Left lobe of liver (tissue), 2 donors: Measurements from ENCODE around the gene DEDD2. TPM values are rescaled to one million over a fixed set of nuclear protein-coding genes. Genes with fewer than 3 reads are reported as not detected.

Source experiments
- ATAC-seq: fragments of 200-7000 bp; cut with Tn5 transposase; one replicate; pipeline ENCODE4 v1.9.1; 2020; ENCODE audit warnings: mild to moderate bottlenecking, moderate library complexity
- DNase-seq: peaks from one replicate; pipeline ENCODE4 v3.0.0-alpha.2; 2020; ENCODE audit warnings: low spot score
- total RNA-seq: library from RNA; stranded (reverse); gene quantifications from one replicate; pipeline ENCODE4 v1.2.1, GENCODE V29; 2021
- donor health status: DM: no; HTN: no; CAD: no; lungs with moderate emphysema.
- donor health status: DM: no; HTN: yes; CAD: no.

The DEDD2 gene
- total RNA-seq, 1 donor from 2014 or later = 15.0 TPM

DNA sequence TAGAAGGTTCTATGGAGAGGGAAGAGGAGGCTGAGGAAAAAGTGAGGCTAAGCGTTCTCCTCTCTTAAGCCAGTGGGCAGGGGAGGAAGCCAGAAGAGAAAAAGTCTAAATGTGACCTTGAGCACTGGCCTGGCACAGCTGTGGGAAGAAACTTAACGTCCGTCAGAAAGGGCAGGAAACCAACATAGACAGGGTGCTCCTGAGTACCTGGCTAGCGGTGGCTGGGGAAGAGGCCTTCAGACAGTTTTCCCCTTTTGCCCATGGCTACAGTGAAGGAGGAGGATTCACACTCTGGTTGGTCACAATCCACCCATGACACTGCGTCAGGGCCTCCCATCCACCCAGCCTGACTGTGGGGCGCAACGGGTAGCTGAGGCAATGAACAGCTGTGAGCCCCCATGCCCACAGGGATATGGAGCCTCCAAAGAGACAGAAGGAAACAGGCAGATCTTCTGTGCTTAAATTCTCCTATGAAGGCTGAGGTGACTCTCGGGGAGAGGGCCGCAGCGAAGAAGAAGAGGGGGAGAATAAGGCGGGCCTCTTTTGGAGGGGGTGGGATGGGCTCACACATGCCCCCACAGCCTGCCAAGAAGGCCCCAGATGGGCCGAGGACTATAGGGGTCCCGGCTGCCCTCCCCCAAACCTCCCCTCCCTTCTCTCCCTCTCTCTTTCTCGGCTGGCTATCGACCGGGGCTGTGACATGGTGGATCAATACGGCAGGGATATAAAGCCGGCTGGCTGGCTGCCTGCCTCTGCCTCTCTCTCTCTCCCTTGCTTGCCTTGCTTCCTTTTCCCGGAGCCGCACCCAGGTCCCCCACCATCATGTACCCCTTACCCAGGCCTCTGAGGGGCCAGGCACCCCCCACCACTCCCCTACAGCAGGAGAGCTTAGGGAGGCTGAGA is 65.4 kb downstream of the DEDD2 start:
- no peak for DNase-seq

DNA sequence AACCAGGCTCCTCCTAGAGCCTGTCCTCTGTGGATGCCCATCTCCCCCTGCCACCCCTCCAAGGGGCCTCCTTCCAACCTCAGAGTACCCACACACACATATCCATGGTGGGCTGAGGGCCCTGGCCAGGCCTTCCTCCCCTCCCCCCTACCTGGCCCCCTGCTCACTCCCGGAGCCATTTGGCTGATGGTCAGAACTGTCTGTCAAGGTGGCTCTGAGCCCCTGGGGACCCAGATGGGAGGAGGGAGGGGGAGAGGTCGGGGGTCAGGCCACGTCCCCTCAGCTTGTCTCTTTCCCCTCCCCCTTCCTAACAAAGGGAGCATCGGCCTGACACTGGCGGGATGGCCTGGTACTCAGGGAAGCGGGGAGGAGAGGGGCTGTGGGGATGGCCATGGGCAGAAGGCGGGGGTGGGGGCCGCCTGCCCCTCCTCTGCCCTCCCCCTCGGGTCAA is 66.5 kb downstream of the DEDD2 start:
- ATAC-seq (no peak), DNase-seq (no peak)

More for the DNA sequence above, 65.4 kb downstream of the DEDD2 start:
- peak; percentile 40 for ATAC-seq

DNA sequence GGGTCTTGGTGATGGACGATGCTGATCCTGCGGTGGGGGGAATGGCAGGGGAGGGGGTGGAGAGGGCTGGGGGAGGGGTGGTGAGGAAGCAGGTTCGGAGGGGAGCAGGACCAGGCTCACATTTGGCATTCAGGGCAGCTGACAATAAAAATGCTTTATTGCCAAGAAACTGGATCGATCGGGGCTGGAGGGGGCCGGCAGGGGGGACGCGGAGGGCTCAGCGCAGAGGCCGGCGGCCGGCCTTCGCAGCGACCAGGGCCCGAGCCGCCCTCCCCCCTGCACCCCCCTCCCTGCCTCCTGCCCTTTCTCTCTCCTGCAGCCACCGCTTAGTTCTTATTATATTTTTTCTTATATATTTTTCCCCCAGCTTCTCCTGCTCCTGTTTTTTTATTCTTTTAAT is 67.1 kb downstream of the DEDD2 start:
- ATAC-seq = peak; percentile 56
- DNase-seq = no peak

DNA sequence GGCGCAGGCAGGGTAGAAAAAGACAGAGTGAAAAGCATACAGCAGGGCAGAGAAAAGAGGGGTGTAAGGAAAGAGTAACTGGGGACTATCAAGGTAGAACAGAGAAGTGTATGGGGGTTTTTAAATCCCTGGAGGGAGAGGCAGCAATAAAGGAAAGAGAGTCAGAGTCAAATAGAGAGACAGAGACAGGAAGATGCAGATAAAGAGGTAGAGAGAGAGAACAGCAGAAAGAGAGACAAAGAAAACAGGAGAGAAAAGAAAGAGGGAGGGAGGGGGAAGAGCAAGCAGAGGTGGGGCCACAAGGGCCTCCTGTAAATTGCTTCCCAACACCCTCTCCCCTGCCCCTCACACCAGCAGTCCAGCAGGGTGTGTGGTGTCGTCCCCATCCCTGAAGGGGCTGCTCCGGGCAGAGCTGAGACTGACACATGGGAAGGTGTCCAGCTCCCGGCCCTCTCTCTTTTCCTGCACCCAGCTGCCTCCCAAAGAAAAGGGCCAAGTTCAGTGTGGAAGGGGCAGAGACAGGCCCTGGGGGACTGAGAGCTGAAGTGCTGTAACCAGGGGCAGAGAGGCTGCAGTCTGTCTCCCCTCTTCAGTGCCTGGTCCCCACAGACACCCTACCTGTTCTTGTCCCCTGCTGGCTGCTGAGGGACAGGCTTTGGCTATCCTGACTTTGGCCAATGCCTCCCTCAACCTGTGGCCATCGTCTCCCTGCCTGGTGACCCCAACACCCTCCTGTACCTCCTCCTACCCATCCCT is 67.9 kb downstream of the DEDD2 start:
- ATAC-seq (no peak), DNase-seq (no peak)

Other genes with a start within 250 kb of the DEDD2 start
- 0.10 TPM for gene ATP1A3, start 223.4 kb downstream of the DEDD2 start, total RNA-seq
- 0.25 TPM for gene GRIK5, start 147.5 kb downstream of the DEDD2 start, total RNA-seq
- gene ZNF574, start 141.5 kb downstream of the DEDD2 start, total RNA-seq = 5.4 TPM
- gene POU2F2, start 85.2 kb downstream of the DEDD2 start, total RNA-seq = 0.83 TPM
- gene ZNF526, start 2.6 kb upstream of the DEDD2 start, total RNA-seq = 5.3 TPM
- 15.1 TPM for gene GSK3A, start 24.9 kb upstream of the DEDD2 start, total RNA-seq
- 35.9 TPM for gene ERF, start 37.5 kb upstream of the DEDD2 start, total RNA-seq
- gene CIC, start 51.6 kb upstream of the DEDD2 start, total RNA-seq = 25.2 TPM
- gene PRR19, start 84.5 kb upstream of the DEDD2 start, total RNA-seq = 0.65 TPM
- 2.2 TPM for gene PAFAH1B3, start 84.9 kb upstream of the DEDD2 start, total RNA-seq
- gene TMEM145, start 95.6 kb upstream of the DEDD2 start, total RNA-seq = not detected
- 11.7 TPM for gene MEGF8, start 108.0 kb upstream of the DEDD2 start, total RNA-seq
- not detected for gene CNFN, start 172.6 kb upstream of the DEDD2 start, total RNA-seq
- 0.83 TPM for gene LIPE, start 209.7 kb upstream of the DEDD2 start, total RNA-seq
- not detected for gene CXCL17, start 225.3 kb upstream of the DEDD2 start, total RNA-seq